K562 (cell line): ENCODE data around the gene FRRS1L. TPM values are rescaled to one million over a fixed set of nuclear protein-coding genes. Genes with fewer than 3 reads are reported as not detected.

ENCODE experiments used
- ATAC-seq: fragments of 200-7000 bp; cut with Tn5 transposase; 3 replicates; pipeline ENCODE4 v1.9.1; 2020; ENCODE audit warnings: moderate library complexity
- BruUV-seq: library from RNA; stranded (reverse); fragments of 400-500 nt; replicated peaks from 2 replicates; lab custom pipeline; 2021; lab: Mats Ljungman, UMichigan
- CTCF ChIA-PET: fragments of 300-600 bp; formaldehyde crosslinking; extraction: SDS; loops from one replicate; lab custom pipeline; 2021; ENCODE audit warnings: low intra/inter-chr PET ratio; lab: Yijun Ruan, JAX
- POLR2A ChIA-PET: fragments of 300-600, 350-650 bp; sonication (Branson Sonifier 250); formaldehyde crosslinking; extraction: SDS; loops from one replicate; lab custom pipeline; 2021; ENCODE audit warnings: antibody characterized with exemption, inconsistent platforms; lab: Yijun Ruan, JAX
- DNase-seq, 4 experiments: peaks; one replicate each; pipeline versions ENCODE4 v3.0.0 to v3.0.0-alpha.2; 2011 to 2018; ENCODE audit warnings: low spot score in 3 of 4, mixed read lengths in 3 of 4; ENCODE audit errors: extremely low read depth in 1 of 4
- FAIRE-seq: peaks from 2 replicates; lab custom pipeline; 2011; peaks lifted over from hg19 to GRCh38; lab: Jason Lieb, UNC
- H2AFZ ChIP-seq: 2 replicates; pipeline ENCODE4 v1.6.0; 2011; ENCODE audit warnings: low read depth, low read length, control low read depth, inconsistent platforms
- H3K27ac ChIP-seq: fragments of 200-600 bp; 3 replicates; pipeline ENCODE4 v1.8.0; 2011; ENCODE audit warnings: low read depth, mild to moderate bottlenecking, control low read depth, inconsistent platforms, low read length, moderate library complexity, mixed read lengths; ENCODE audit errors: extremely low read depth
- H3K27me3 ChIP-seq, 2 experiments: fragments of 300-600 bp in 1 of 2; 2 replicates in 1 of 2; 3 replicates in 1 of 2; pipeline versions ENCODE4 v1.6.0 to v1.8.0; 2011; ENCODE audit warnings: inconsistent platforms in 2 of 2, low read length in 2 of 2, mild to moderate bottlenecking in 1 of 2, mixed read lengths in 1 of 2, moderate library complexity in 1 of 2; ENCODE audit not compliant: control insufficient read depth in 2 of 2, insufficient read depth in 2 of 2
- H3K36me3 ChIP-seq: fragments of 300-600 bp; 3 replicates; pipeline ENCODE4 v1.8.0; 2011; ENCODE audit warnings: mild to moderate bottlenecking, low read length, inconsistent platforms; ENCODE audit not compliant: control insufficient read depth, insufficient read depth
- H3K4me1 ChIP-seq, 2 experiments: fragments of 200-600 bp in 1 of 2; replicated peaks in 1 of 2; 2 replicates in 1 of 2; 3 replicates in 1 of 2; pipeline versions ENCODE4 v1.5.1 to v1.8.0; 2011; ENCODE audit warnings: inconsistent platforms in 2 of 2, low read length in 2 of 2, mild to moderate bottlenecking in 1 of 2, mixed read lengths in 1 of 2, moderate library complexity in 1 of 2; ENCODE audit not compliant: control insufficient read depth in 2 of 2, insufficient read depth in 2 of 2
- H3K4me2 ChIP-seq: 2 replicates; pipeline ENCODE4 v1.6.1; 2011; ENCODE audit warnings: low read length, control low read depth, inconsistent platforms, mixed read lengths; ENCODE audit not compliant: insufficient read depth
- H3K4me3 ChIP-seq: fragments of 200-600 bp; sonication (generic), shearing (Covaris generic); 2 replicates; pipeline ENCODE4 v1.5.1; 2016; ENCODE audit warnings: control low read depth, inconsistent platforms
- H3K79me2 ChIP-seq: fragments of 200-600 bp; 3 replicates; pipeline ENCODE4 v1.8.0; 2011; ENCODE audit warnings: low read length, inconsistent platforms; ENCODE audit not compliant: control insufficient read depth, insufficient read depth
- H3K9ac ChIP-seq, 2 experiments: 2 replicates each; pipeline versions ENCODE4 v1.6.0 to v1.6.1; 2011; ENCODE audit warnings: low read depth in 2 of 2, low read length in 2 of 2, control low read depth in 1 of 2, inconsistent platforms in 1 of 2, mild to moderate bottlenecking in 1 of 2, mixed read lengths in 1 of 2; ENCODE audit not compliant: insufficient read depth in 1 of 2
- H3K9me1 ChIP-seq: one replicate; pipeline ENCODE4 v1.6.0; 2011; ENCODE audit warnings: inconsistent platforms, mild to moderate bottlenecking, low read length, moderate library complexity; ENCODE audit not compliant: control insufficient read depth, insufficient read depth
- H3K9me3 ChIP-seq: replicated peaks from 2 replicates; pipeline ENCODE4 v1.5.1; 2011; ENCODE audit warnings: low read depth, low read length, inconsistent platforms; ENCODE audit not compliant: control insufficient read depth, insufficient read depth
- H4K20me1 ChIP-seq: replicated peaks from 2 replicates; pipeline ENCODE4 v1.6.1; 2011; ENCODE audit warnings: low read length, inconsistent platforms, mixed read lengths; ENCODE audit not compliant: control insufficient read depth, insufficient read depth
- DACH1 ChIP-seq: fragments of 450-650 bp; IDR thresholded peaks from 2 replicates; pipeline ENCODE4 v1.6.1; 2018; ENCODE audit not compliant: partially characterized antibody
- ETS1 ChIP-seq: conservative IDR thresholded peaks from 2 replicates; pipeline ENCODE4 v1.6.1; 2011; ENCODE audit warnings: low read depth, mild to moderate bottlenecking, low read length; ENCODE audit not compliant: control insufficient read depth
- HDAC3 ChIP-seq: fragments of 450-650 bp; IDR thresholded peaks from 2 replicates; pipeline ENCODE4 v1.6.1; 2018; ENCODE audit warnings: borderline replicate concordance, mild to moderate bottlenecking, moderate library complexity; ENCODE audit not compliant: partially characterized antibody
- LCOR ChIP-seq: sonication (generic); formaldehyde crosslinking; IDR thresholded peaks from 2 replicates; pipeline ENCODE4 v1.8.0; 2022; ENCODE audit warnings: mild to moderate bottlenecking, missing genetic modification reagents
- MNT ChIP-seq, 2 experiments: fragments of 450-650 bp; conservative IDR thresholded peaks; 2 replicates each; pipeline ENCODE4 v1.6.1; 2017; ENCODE audit warnings: mild to moderate bottlenecking in 2 of 2, moderate library complexity in 2 of 2
- SMAD4 ChIP-seq: fragments of 250-450 bp; sonication (Bioruptor Pico); conservative IDR thresholded peaks from 2 replicates; pipeline ENCODE4 v1.8.0; 2021; ENCODE audit warnings: inconsistent platforms, mild to moderate bottlenecking, moderate library complexity
- SMARCE1 ChIP-seq: fragments of 450-650 bp; IDR thresholded peaks from 2 replicates; pipeline ENCODE4 v1.7.1; 2016; ENCODE audit warnings: mild to moderate bottlenecking
- STAT5A ChIP-seq: IDR thresholded peaks from 2 replicates; pipeline ENCODE4 v1.6.1; 2012; ENCODE audit warnings: low read length, inconsistent platforms, borderline replicate concordance
- TAF1 ChIP-seq: IDR thresholded peaks from 2 replicates; pipeline ENCODE4 v1.6.1; 2011; ENCODE audit warnings: mild to moderate bottlenecking, low read length, moderate library complexity; ENCODE audit not compliant: insufficient read depth, control insufficient read depth, severe bottlenecking; ENCODE audit errors: extremely low read depth
- TEAD4 ChIP-seq, 2 experiments: sonication (generic) in 1 of 2; formaldehyde crosslinking in 1 of 2; IDR thresholded peaks; 2 replicates each; pipeline versions ENCODE4 v1.6.1 to v1.8.0; 2012 to 2022; ENCODE audit warnings: borderline replicate concordance in 1 of 2, inconsistent platforms in 1 of 2, low read length in 1 of 2, mild to moderate bottlenecking in 1 of 2, missing genetic modification reagents in 1 of 2
- THRAP3 ChIP-seq: fragments of 450-650 bp; IDR thresholded peaks from 2 replicates; pipeline ENCODE4 v1.6.1; 2016; ENCODE audit warnings: mild to moderate bottlenecking, inconsistent platforms, borderline replicate concordance
- VEZF1 ChIP-seq: fragments of 200-800 bp; sonication (Bioruptor generic); IDR thresholded peaks from 2 replicates; pipeline ENCODE4 v1.6.1; 2017; ENCODE audit warnings: missing genetic modification characterization, missing compliant biosample characterization
- ZNF121 ChIP-seq: sonication (generic); formaldehyde crosslinking; conservative IDR thresholded peaks from 2 replicates; pipeline ENCODE4 v1.8.0; 2022; ENCODE audit warnings: missing genetic modification reagents
- ZNF239 ChIP-seq: fragments of 250-450 bp; sonication (Bioruptor Pico); IDR thresholded peaks from 2 replicates; pipeline ENCODE4 v1.4.0; 2020; ENCODE audit warnings: mild to moderate bottlenecking
- ZNF586 ChIP-seq: fragments of 450-650 bp; formaldehyde crosslinking; conservative IDR thresholded peaks from 2 replicates; pipeline ENCODE4 v1.4.0; 2020; ENCODE audit warnings: mild to moderate bottlenecking, moderate library complexity
- in situ Hi-C: fragments of 300-500 bp; cut with MboI; formaldehyde crosslinking; loops from 4 replicates; pipeline ENCODE4 v1.15.0; 2018; ENCODE audit warnings: inconsistent platforms, mixed read lengths
- intact Hi-C: fragments of 100-400 bp; cut with micrococcal nuclease; formaldehyde crosslinking; loops from 2 replicates; pipeline ENCODE4 v1.14.2; 2022
- polyA plus RNA-seq, 8 experiments: library from polyadenylated mRNA; depleted of rRNA in 4 of 8; stranded (reverse) in 5 of 8; unstranded in 3 of 8; fragments of >200 nt; fragmentation: Nextera tagmentation in 2 of 8; fragmentation: Illumina TruSeq in 1 of 8; extraction: Ambion mirVana in 2 of 8; extraction: Trizol in 1 of 8; gene quantifications; 2 replicates each; pipeline versions ENCODE4 v1.2.1 to v1.2.3, GENCODE V29; 2011 to 2014; ENCODE audit warnings: inconsistent platforms in 1 of 8, missing spikeins in 1 of 8
- total RNA-seq, 7 experiments: library from RNA; depleted of rRNA in 6 of 7; stranded (reverse); fragments of >200 nt in 6 of 7; fragmentation: Illumina TruSeq in 2 of 7; extraction: Trizol in 2 of 7; gene quantifications; 2 replicates each; pipeline versions ENCODE4 v1.2.1 to v1.2.3, GENCODE V29; 2011 to 2021; ENCODE audit warnings: low replicate concordance in 1 of 7

The FRRS1L gene
- total and polyA plus RNA-seq, 9 of the 15 experiments (the other 6 are each of a cell fraction or from before 2014, with no cell fraction given): under 0.01 to 0.04 (median 0.03) TPM; not detected in 5

- TF ChIP-seq STAT5A (0 out of 2 replicates have a peak, but pooled peaks have one; percentile 15), SMAD4 (CRISPR knock-in tag) (0 out of 2 replicates have a peak, but pooled peaks have one; percentile 5), SMARCE1 (peak; percentile 23; the same call in 1 of the 2 replicates)
Measured at GRCh38 chr9:109110329-109111021, 56.6 kb downstream of the FRRS1L start (continued).

- Histone ChIP-seq H3K4me1 (peaks cover 18 to 43% of the 10 kb centered on the region in 2 experiments), H3K27ac (peak overlapping the region; percentile 20; the same call in 1 of the 3 replicates), H3K4me2 (no peak overlapping the region), H2AFZ (no peak overlapping the region), H3K4me3 (no peak overlapping the region), H3K9me1 (no peaks in the 10 kb centered on the region), H3K36me3 (peaks cover 19% of the 10 kb centered on the region), H4K20me1 (peaks cover 13% of the 10 kb centered on the region; the same call in 1 of the 2 replicates), H3K9me3 (no peaks in the 10 kb centered on the region), H3K9ac (no peak overlapping the region), H3K79me2 (peaks cover 98% of the 10 kb centered on the region), H3K27me3 (no peaks in the 10 kb centered on the region)
- no peak for ATAC-seq
- in situ Hi-C loops: no loop called here
- ChIA-PET CTCF (no interaction called here), POLR2A (interaction anchor here (1.8 to 5.6 kb wide), 3 partner anchors 9 to 13 kb away, joined by 7 to 48 read pairs (median 11); partner anchors contain the start of gene TMEM245)
- BruUV-seq: no TSS peak
- intact Hi-C loops: no loop called here
- FAIRE-seq: no peak
- no peak for DNase-seq
- TF ChIP-seq LCOR (CRISPR knock-in tag) (no peak), VEZF1 (CRISPR knock-in tag) (no peak), SMAD4 (CRISPR knock-in tag) (0 out of 2 replicates have a peak, but pooled peaks have one; percentile 20), ETS1 (no peak), ZNF239 (no peak), HDAC3 (no peak), ZNF121 (no peak), THRAP3 (no peak), TAF1 (no peak), DACH1 (no peak), TEAD4 (IDR thresholded peaks at IDR 0.05; ENCODE audit: low read length) (peak; percentile 41; the same call in 1 of the 2 replicates), TEAD4 (CRISPR knock-in tag; IDR thresholded peaks at IDR 0.05; ENCODE audit: borderline replicate concordance) (no peak), MNT (conservative IDR thresholded peaks at IDR 0.05) (0 out of 4 replicates have a peak, but pooled peaks of 1 of the 2 experiments have one; percentile 20), ZNF586 (CRISPR knock-in tag) (no peak)
Measured at GRCh38 chr9:109109967-109110328, 57.1 kb downstream of the FRRS1L start.
